HepG2 (cell line): ENCODE results near the gene RBBP9. TPM values are rescaled to one million over a fixed set of nuclear protein-coding genes. Genes with fewer than 3 reads are reported as not detected.

ENCODE experiments used
- AGO2 ChIP-seq: fragments of 200-400 bp; formaldehyde crosslinking; optimal IDR thresholded peaks from 2 replicates; pipeline ENCODE3; 2017; ENCODE audit warnings: mild to moderate bottlenecking, low read depth, low read length, moderate library complexity
- DNMT1 ChIP-seq: sonication (generic); formaldehyde crosslinking; IDR thresholded peaks from 2 replicates; pipeline ENCODE4 v1.5.1; 2020; ENCODE audit warnings: mild to moderate bottlenecking, missing genetic modification reagents
- GABPB1 ChIP-seq: IDR thresholded peaks from 2 replicates; pipeline ENCODE4 v1.6.1; 2016; ENCODE audit warnings: mild to moderate bottlenecking, missing genetic modification reagents, moderate library complexity, missing compliant biosample characterization
- HNRNPLL ChIP-seq: fragments of 200-400 bp; formaldehyde crosslinking; IDR thresholded peaks from 2 replicates; pipeline ENCODE4 v1.6.1; 2017; ENCODE audit warnings: mild to moderate bottlenecking, low read depth, low read length; ENCODE audit not compliant: poor library complexity, severe bottlenecking
- PRPF4 ChIP-seq: fragments of 200-400 bp; formaldehyde crosslinking; IDR thresholded peaks from 2 replicates; pipeline ENCODE4 v1.6.1; 2016; ENCODE audit warnings: low read length, low read depth; ENCODE audit not compliant: poor library complexity, severe bottlenecking
- SKI ChIP-seq: fragments of 450-650 bp; IDR thresholded peaks from one replicate; pipeline ENCODE4 v1.6.1; 2018; ENCODE audit warnings: mild to moderate bottlenecking; ENCODE audit not compliant: partially characterized antibody
- ZNF136 ChIP-seq: sonication (generic); formaldehyde crosslinking; IDR thresholded peaks from 2 replicates; pipeline ENCODE4 v1.8.1; 2022; ENCODE audit warnings: low read depth, mild to moderate bottlenecking, moderate library complexity, missing genetic modification reagents
- ZNF24 ChIP-seq: fragments of 450-650 bp; IDR thresholded peaks from 2 replicates; pipeline ENCODE4 v1.6.1; 2017; ENCODE audit warnings: antibody characterized with exemption, mild to moderate bottlenecking
- ZNF597 ChIP-seq: sonication (generic); formaldehyde crosslinking; IDR thresholded peaks from 2 replicates; pipeline ENCODE4 v1.5.0; 2020; ENCODE audit warnings: missing genetic modification reagents
- ZNF598 ChIP-seq: sonication (generic); formaldehyde crosslinking; IDR thresholded peaks from 2 replicates; pipeline ENCODE4 v1.5.1; 2020; ENCODE audit warnings: mild to moderate bottlenecking, missing genetic modification reagents, borderline replicate concordance
- ZNF670 ChIP-seq: sonication (generic); formaldehyde crosslinking; IDR thresholded peaks from 2 replicates; pipeline ENCODE4 v1.8.0; 2022; ENCODE audit warnings: mild to moderate bottlenecking, missing genetic modification reagents, borderline replicate concordance
- ZNF83 ChIP-seq: sonication (generic); formaldehyde crosslinking; IDR thresholded peaks from 2 replicates; pipeline ENCODE4 v1.4.0; 2020; ENCODE audit warnings: missing genetic modification reagents, mild to moderate bottlenecking, borderline replicate concordance
- ZSCAN29 ChIP-seq: sonication (generic); formaldehyde crosslinking; conservative IDR thresholded peaks from 2 replicates; pipeline ENCODE4 v1.4.0; 2020; ENCODE audit warnings: mild to moderate bottlenecking, missing genetic modification reagents
- polyA plus RNA-seq, 8 experiments: library from polyadenylated mRNA; depleted of rRNA in 3 of 8; stranded (reverse) in 7 of 8; unstranded in 1 of 8; fragments of >200 nt; fragmentation: Illumina TruSeq in 4 of 8; extraction: Trizol in 4 of 8; gene quantifications; 2 replicates each; pipeline versions ENCODE4 v1.2.1 to v1.2.3, GENCODE V29; 2011 to 2016; ENCODE audit warnings: low read depth in 4 of 8, missing spikeins in 1 of 8, mixed read lengths in 1 of 8; ENCODE audit not compliant: insufficient read depth in 1 of 8
- total RNA-seq, 5 experiments: library from RNA; depleted of rRNA; stranded (reverse); fragments of >200 nt; fragmentation: Illumina TruSeq; extraction: Trizol; gene quantifications; 2 replicates each; pipeline ENCODE4 v1.2.3, GENCODE V29; 2016; ENCODE audit warnings: low read depth in 1 of 5
- TF ChIP-seq, protein P1 (sequence below): sonication (generic); formaldehyde crosslinking; IDR thresholded peaks from 2 replicates; pipeline ENCODE4 v1.8.0; 2022; ENCODE audit warnings: missing genetic modification reagents, mild to moderate bottlenecking, moderate library complexity, borderline replicate concordance
- TF ChIP-seq, protein P2 (sequence below), 2 experiments: fragments of 450-650 bp in 1 of 2; sonication (generic) in 1 of 2; formaldehyde crosslinking in 1 of 2; IDR thresholded peaks; 2 replicates each; pipeline versions ENCODE4 v1.6.1 to v1.8.0; 2016 to 2022; ENCODE audit warnings: antibody characterized with exemption in 1 of 2, mild to moderate bottlenecking in 1 of 2, missing genetic modification reagents in 1 of 2

Gene RBBP9
- total and polyA plus RNA-seq, 2 of the 13 experiments (the other 11 are each of a cell fraction or from before 2014, with no cell fraction given) = 28.0 to 56.3 TPM

DNA sequence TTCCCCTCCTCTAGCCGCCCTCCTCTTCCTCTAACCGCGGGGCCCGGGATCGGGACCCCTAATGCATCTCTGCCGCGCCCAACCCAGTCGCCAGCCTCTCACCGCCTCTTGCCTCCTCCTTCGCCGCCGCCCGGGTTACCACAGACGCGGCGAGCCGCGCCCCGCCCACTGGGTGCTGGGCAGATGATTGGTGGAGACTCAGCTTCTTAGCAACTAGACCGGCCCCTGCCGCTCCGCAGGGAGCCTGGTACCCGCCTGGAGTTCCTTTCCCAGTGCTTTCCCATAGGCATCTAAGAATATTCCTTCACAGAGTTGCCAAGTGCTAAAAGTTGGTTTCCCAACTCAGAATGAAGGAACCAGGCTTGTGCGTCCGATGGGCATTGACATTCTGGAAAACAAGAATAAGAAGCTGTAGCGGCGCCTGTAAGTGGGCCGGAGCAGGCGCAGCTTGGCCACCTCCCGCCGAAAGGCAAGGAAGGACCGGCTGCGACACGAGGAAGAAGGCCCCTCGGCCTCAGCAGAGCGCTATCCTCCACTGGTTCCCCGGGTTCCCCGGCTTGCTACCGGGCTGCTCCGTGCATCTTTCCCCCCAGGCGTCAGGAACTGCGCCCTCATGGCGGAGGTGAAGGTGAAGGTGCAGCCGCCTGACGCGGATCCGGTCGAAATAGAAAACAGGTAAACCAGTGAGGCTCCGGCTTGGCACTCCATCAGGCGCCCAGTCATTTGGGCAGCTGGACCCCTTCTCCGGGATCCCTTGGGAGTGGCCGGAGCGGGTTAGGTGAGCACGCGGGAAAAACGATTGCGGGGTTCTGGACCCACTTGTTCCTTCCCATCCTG lies 29.9 kb downstream of the RBBP9 start, which contains the start of the genes DZANK1 and POLR3F (continued):
- TF ChIP-seq, protein P1, sequence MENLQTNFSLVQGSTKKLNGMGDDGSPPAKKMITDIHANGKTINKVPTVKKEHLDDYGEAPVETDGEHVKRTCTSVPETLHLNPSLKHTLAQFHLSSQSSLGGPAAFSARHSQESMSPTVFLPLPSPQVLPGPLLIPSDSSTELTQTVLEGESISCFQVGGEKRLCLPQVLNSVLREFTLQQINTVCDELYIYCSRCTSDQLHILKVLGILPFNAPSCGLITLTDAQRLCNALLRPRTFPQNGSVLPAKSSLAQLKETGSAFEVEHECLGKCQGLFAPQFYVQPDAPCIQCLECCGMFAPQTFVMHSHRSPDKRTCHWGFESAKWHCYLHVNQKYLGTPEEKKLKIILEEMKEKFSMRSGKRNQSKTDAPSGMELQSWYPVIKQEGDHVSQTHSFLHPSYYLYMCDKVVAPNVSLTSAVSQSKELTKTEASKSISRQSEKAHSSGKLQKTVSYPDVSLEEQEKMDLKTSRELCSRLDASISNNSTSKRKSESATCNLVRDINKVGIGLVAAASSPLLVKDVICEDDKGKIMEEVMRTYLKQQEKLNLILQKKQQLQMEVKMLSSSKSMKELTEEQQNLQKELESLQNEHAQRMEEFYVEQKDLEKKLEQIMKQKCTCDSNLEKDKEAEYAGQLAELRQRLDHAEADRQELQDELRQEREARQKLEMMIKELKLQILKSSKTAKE (CRISPR knock-in tag) = no peak
- TF ChIP-seq DNMT1 (CRISPR knock-in tag) (peak; percentile 89; the same call in 1 of the 2 replicates), ZSCAN29 (CRISPR knock-in tag) (no peak; the same call in 1 of the 2 replicates), SKI (no peak), ZNF597 (CRISPR knock-in tag) (no peak), HNRNPLL (peak; percentile 83), ZNF670 (CRISPR knock-in tag) (peak; percentile 54), ZNF24 (peak; percentile 78; the same call in 1 of the 2 replicates), AGO2 (peak; percentile 56), ZNF598 (CRISPR knock-in tag) (peak; percentile 33; the same call in 1 of the 2 replicates), ZNF136 (CRISPR knock-in tag) (peak; percentile 54; the same call in 1 of the 2 replicates), GABPB1 (peak; percentile 89), ZNF83 (no peak; the same call in 1 of the 2 replicates), PRPF4 (no peak)
- TF ChIP-seq, protein P2, sequence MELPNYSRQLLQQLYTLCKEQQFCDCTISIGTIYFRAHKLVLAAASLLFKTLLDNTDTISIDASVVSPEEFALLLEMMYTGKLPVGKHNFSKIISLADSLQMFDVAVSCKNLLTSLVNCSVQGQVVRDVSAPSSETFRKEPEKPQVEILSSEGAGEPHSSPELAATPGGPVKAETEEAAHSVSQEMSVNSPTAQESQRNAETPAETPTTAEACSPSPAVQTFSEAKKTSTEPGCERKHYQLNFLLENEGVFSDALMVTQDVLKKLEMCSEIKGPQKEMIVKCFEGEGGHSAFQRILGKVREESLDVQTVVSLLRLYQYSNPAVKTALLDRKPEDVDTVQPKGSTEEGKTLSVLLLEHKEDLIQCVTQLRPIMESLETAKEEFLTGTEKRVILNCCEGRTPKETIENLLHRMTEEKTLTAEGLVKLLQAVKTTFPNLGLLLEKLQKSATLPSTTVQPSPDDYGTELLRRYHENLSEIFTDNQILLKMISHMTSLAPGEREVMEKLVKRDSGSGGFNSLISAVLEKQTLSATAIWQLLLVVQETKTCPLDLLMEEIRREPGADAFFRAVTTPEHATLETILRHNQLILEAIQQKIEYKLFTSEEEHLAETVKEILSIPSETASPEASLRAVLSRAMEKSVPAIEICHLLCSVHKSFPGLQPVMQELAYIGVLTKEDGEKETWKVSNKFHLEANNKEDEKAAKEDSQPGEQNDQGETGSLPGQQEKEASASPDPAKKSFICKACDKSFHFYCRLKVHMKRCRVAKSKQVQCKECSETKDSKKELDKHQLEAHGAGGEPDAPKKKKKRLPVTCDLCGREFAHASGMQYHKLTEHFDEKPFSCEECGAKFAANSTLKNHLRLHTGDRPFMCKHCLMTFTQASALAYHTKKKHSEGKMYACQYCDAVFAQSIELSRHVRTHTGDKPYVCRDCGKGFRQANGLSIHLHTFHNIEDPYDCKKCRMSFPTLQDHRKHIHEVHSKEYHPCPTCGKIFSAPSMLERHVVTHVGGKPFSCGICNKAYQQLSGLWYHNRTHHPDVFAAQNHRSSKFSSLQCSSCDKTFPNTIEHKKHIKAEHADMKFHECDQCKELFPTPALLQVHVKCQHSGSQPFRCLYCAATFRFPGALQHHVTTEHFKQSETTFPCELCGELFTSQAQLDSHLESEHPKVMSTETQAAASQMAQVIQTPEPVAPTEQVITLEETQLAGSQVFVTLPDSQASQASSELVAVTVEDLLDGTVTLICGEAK (IDR thresholded peaks at IDR 0.05) = no peak
- TF ChIP-seq, protein P2 (CRISPR knock-in tag; IDR thresholded peaks at IDR 0.05) = peak; percentile 30; the same call in 1 of the 2 replicates
